PFSK-1 (cell line): Measurements from ENCODE around the gene TMEM144.
A peak's percentile ranks its signal among the peaks of the same experiment; 100 is the strongest.

Experiments used
- FOXP2 ChIP-seq: optimal IDR thresholded peaks from 2 replicates; pipeline ENCODE3; 2011; ENCODE audit warnings: borderline replicate concordance, control low read depth, inconsistent platforms; ENCODE audit not compliant: insufficient read depth; ENCODE audit errors: extremely low read length, extremely low read depth
- POLR2AphosphoS5 ChIP-seq: IDR thresholded peaks from 2 replicates; pipeline ENCODE4 v1.6.1; 2012; ENCODE audit warnings: low read depth, mild to moderate bottlenecking, control low read depth, low read length, moderate library complexity
- REST ChIP-seq, 2 experiments: IDR thresholded peaks; 2 replicates each; pipeline versions ENCODE4 v1.6.1 to v1.8.0; 2011 to 2012; ENCODE audit warnings: low read depth in 2 of 2, low read length in 2 of 2, control low read depth in 1 of 2, inconsistent platforms in 1 of 2, mild to moderate bottlenecking in 1 of 2, moderate library complexity in 1 of 2; ENCODE audit not compliant: insufficient read depth in 1 of 2
- SIN3A ChIP-seq: IDR thresholded peaks from 2 replicates; pipeline ENCODE4 v1.6.1; 2012; ENCODE audit warnings: mild to moderate bottlenecking, low read length, moderate library complexity, borderline replicate concordance; ENCODE audit not compliant: insufficient read depth
- TAF1 ChIP-seq: IDR thresholded peaks from 2 replicates; pipeline ENCODE4 v1.6.1; 2012; ENCODE audit warnings: low read length, control low read depth, borderline replicate concordance; ENCODE audit not compliant: insufficient read depth

The TMEM144 gene

DNA sequence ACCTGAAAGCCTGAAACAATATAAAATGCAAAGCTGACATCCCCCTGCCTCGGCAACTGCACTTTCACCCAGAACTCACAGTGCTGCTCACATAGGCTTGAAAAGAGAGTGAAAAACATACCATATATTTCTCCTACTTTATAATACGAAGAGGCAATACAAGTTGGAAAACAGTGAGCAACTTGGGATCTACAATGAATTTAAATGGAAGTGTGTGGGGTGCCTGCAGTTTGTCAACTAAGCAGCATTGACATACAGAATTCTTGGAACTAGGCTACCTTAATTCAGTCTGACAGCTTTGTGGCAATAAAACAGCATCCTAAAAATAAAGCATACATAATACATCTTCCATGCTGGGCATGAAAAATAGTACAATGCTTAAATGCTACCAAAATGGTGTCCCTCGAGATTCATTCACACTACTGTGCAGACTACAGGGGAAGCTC is 45.5 kb upstream of the TMEM144 start:
- no peak for TF ChIP-seq REST (IDR thresholded peaks at IDR 0.05; ENCODE audit: insufficient read depth in 1 of 2, low read depth in 2 of 2, low read length in 2 of 2)
- no peak for TF ChIP-seq POLR2AphosphoS5
- TF ChIP-seq SIN3A, result no peak
- no peak for TF ChIP-seq FOXP2
- TF ChIP-seq TAF1, result no peak

DNA sequence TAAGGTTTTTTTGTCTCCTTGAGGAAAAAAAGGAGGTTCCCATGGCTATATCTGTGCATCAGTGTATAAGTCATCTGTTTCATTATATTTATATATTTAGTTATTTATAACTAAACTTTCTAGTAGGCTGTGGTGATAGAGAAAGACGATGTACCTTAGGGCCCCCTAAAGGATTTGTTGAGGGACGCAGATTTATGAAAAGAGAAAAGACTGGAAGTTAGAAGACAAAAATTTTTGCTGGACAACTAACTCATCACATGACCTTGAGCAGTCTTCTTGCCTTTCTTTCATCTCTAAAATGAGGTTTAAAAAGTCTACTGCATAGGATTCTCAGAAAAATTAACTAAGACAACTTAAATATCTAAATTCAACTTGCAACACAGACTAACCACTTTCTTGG is 43.6 kb upstream of the TMEM144 start:
- TF ChIP-seq TAF1, result no peak
- TF ChIP-seq FOXP2, result no peak
- no peak for TF ChIP-seq SIN3A
- no peak for TF ChIP-seq POLR2AphosphoS5
- no peak for TF ChIP-seq REST (IDR thresholded peaks at IDR 0.05; ENCODE audit: insufficient read depth in 1 of 2, low read depth in 2 of 2, low read length in 2 of 2)

- TF ChIP-seq REST (IDR thresholded peaks at IDR 0.05; ENCODE audit: insufficient read depth in 1 of 2, low read depth in 2 of 2, low read length in 2 of 2), result no peak
- no peak for TF ChIP-seq POLR2AphosphoS5
- TF ChIP-seq SIN3A, result no peak
- TF ChIP-seq TAF1, result no peak
- no peak for TF ChIP-seq FOXP2
These were observed 41.7 kb upstream of the TMEM144 start for GRCh38 chr4:158168606-158169005.

DNA sequence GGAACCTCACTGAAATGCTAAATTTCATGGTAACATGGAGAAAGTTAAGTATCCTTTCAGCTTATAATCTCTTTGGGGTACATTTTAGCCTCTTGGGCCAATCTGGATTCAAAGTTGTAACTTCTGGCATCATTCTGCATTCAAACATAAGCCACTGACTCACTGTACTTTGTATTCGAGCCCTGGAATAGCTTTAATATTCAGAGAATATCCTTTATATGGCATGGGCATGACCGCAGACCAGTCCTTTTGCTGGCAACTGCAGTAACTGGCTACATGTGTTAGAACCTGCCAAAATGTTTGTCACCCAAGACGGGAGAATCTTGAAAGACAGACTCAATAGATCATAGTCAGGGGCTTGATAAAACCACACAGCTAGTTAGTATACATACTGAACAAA is 40.8 kb upstream of the TMEM144 start:
- no peak for TF ChIP-seq FOXP2
- no peak for TF ChIP-seq REST (IDR thresholded peaks at IDR 0.05; ENCODE audit: insufficient read depth in 1 of 2, low read depth in 2 of 2, low read length in 2 of 2)
- no peak for TF ChIP-seq TAF1
- TF ChIP-seq SIN3A, result no peak
- TF ChIP-seq POLR2AphosphoS5, result no peak

DNA sequence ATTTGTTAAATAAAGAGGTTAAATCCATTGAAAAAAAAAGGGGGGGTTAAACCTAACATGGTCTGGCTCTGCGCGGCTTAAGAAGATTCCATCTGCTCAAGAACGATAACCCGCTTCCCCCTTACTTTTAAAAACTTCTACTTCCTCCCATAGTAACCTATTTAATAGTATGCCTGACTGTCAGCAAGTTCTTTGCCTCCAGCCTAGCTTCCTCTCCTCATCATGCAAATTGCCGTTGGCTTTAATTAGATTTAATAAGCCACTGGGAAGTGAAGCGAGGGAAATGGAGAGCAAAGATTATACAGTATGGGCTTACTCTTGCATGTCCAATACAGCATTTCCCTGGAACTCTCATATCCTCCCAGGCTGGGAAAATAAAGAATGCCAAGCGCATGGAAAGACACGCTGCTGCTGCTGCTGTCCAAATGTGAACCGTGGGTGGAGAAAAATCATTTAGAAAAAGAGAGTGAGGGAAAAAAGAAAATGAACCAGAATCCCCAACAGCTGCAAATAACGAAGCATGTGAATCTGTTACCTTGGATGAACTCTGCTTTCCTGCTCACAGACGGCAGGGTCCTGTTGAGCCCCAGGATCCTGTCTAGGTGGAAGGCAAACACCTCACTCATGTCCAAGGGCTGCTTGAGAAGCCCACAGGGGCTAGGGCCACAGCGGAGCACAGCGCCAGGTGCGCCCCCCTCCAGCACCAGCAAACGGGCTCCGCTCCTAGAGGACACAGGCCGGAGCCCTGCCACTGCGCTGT is 40.2 kb upstream of the TMEM144 start:
- TF ChIP-seq REST (IDR thresholded peaks at IDR 0.05; ENCODE audit: insufficient read depth in 1 of 2, low read depth in 2 of 2, low read length in 2 of 2) (peak in 1 of 2 experiments; percentile 85; a peak in 2 of 4 replicates), SIN3A (no peak)
